Inferior parietal cortex (tissue), 1 donor: ENCODE measurements around the gene PTPN12.
A peak's percentile ranks its signal among the peaks of the same experiment; 100 is the strongest.
"Not testable (repeated sequence)": the region's sequence is repeated elsewhere in the genome, so short reads cannot be mapped to it uniquely, and the experiment has no call there.

Experiments
- DNase-seq: peaks from one replicate; pipeline ENCODE4 v3.0.0-alpha.2; 2016; ENCODE audit errors: extremely low spot score

Gene PTPN12

GRCh38 chr7:77538281-77539212 lies 1.5 kb downstream of the PTPN12 start:
- peak; percentile 53 for DNase-seq

DNA sequence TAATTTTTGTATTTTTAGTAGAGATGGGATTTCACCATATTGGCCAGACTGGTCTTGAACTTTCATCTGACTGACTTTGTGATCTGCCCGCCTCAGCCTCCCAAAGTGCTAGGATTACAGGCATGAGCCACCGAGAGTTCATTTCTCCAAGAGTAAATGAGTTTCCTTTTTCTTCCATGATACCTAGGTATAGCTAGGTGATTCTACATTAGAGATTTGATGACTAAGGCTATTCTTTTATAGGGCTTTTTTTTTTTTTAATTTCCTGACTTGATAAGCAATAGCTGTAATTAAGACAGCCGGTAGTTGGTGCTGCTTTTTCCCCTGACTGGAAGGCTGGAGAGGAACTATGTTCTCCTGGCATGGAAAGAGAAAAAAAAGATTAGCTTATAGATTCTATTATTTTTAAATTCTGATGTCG lies 3.3 kb downstream of the PTPN12 start:
- no peak for DNase-seq

DNA sequence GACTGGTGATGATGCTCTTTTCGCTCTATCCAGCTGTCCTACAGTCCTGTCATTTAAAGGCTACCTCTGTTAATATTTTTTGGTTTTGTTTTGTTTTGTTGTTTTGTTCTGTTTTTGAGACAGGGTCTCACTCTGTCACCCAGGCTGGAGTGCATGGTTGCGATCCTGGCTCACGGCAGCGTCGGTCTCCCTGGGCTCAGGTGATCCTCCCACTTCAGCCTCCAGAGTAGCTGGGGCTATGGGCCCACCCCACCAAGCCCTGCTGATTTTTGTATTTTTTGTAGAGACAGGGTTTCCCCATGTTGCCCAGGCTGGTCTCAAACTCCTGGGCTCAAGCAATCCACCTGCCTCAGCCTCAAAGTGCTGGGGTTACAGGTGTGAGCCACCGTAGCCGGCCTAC lies 3.9 kb downstream of the PTPN12 start:
- DNase-seq, result not testable (repeated sequence)

GRCh38 chr7:77542409-77542808 lies 5.3 kb downstream of the PTPN12 start:
- no peak for DNase-seq

DNA sequence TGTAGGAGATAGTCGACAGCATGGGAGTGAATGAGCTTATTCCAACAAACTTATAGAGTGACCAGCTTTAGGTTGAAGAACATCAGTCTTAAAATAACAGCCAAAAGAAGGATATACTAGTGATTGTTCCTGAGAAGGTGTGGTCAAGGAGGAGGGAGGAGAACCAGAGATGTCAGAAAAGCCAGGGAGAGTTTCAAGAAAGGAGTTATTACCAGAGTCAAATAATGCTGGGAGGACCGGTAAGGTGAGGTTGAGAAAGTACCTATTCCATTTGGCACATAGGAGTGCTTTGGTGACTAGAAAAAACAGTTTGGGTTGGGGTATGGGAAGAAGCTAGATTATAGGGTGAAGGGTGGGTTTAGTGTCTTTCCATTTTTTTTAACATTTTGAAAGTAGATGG lies 5.8 kb downstream of the PTPN12 start:
- DNase-seq, result no peak

- DNase-seq, result no peak
These were observed 6.8 kb downstream of the PTPN12 start for GRCh38 chr7:77543910-77544309.

GRCh38 chr7:77544518-77544917 lies 7.4 kb downstream of the PTPN12 start:
- no peak for DNase-seq

GRCh38 chr7:77548206-77548605 lies 11.1 kb downstream of the PTPN12 start:
- DNase-seq, result no peak

GRCh38 chr7:77549106-77549870 lies 12.2 kb downstream of the PTPN12 start:
- DNase-seq, result peak; percentile 60

- no peak for DNase-seq
These were observed 13.5 kb downstream of the PTPN12 start for GRCh38 chr7:77550586-77550985.

GRCh38 chr7:77553123-77553522 lies 16.0 kb downstream of the PTPN12 start:
- no peak for DNase-seq

- DNase-seq, result no peak
These were observed 21.3 kb downstream of the PTPN12 start for GRCh38 chr7:77558284-77558967.

GRCh38 chr7:77561352-77561751 lies 24.3 kb downstream of the PTPN12 start:
- no peak for DNase-seq

DNA sequence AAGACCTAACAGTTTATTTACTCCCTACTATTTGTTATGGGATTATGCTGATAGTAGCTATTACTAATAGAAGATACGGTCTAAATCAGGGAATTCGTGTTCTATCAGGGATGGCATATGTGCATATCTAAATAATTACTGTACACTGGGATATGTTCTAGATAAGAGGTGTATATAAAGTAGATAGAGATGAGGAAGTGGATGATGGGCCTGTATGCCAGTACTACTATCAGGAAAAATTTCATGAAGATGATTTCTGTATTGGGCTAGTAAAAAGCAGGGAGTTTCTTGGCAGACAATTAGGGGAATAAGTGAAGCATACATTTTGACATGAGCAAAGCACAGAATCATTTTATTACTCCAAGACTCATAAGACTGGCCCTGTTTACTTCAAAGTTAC lies 26.2 kb downstream of the PTPN12 start:
- no peak for DNase-seq

DNA sequence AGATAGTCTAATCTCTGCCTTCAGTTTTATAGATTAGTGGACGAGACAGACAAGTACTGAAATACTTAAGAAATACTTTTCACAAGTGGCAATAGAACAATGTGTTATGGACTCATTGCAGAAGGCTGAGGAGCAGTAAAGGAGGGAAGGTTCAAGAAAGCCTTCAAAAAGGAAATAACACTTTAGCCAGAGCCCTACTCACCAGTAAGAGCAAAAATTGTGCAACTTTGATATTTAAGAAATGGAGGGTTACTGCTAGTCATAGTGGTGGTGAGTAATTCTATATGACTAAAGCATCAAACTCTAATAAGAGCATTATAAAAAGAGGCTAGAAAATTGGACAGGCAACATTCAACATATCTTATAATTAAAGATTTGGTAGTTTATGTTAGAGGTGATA lies 28.8 kb downstream of the PTPN12 start:
- no peak for DNase-seq

- DNase-seq, result no peak
These were observed 29.3 kb downstream of the PTPN12 start for GRCh38 chr7:77566421-77566820.

GRCh38 chr7:77569514-77570232 lies 32.6 kb downstream of the PTPN12 start:
- no peak for DNase-seq

GRCh38 chr7:77570330-77571011 lies 33.4 kb downstream of the PTPN12 start:
- peak; percentile 47 for DNase-seq

DNA sequence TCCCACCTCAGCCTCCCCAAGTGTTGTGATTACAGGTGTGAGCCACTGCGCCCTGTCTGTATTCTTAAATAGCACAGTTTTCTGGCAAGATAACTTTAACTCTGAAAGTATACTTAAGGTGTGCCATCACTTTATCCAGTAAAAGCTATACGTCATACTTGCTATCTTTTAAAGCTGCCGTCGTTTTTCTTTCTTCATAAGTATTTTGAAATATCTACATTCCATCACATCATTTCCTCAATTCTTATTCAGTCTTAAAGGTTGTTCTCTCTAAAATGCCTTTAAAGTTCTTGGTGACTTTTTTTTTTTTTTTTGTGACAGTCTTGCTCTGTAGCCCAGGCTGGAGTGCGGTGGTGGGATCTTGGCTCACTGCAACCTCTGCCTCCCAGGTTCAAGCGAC lies 34.7 kb downstream of the PTPN12 start:
- DNase-seq, result no peak

DNA sequence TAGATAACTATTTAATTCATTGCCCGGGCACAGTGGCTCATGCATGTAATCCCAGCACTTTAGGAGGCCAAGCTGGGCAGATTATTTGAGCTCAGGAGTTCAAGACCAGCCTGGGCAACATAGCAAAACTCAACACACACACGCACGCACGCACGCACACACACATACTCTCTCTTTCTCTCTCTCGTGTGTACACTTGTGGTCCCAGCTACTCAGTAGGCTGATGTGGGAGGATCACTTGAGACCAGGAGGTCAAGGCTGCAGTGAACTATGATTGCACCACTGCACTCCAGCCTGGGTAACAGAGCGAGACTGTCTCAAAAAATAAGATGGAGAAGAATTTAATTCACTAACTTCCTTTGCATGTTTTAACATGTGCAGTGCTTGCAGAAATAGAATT lies 38.1 kb downstream of the PTPN12 start:
- DNase-seq, result no peak

DNA sequence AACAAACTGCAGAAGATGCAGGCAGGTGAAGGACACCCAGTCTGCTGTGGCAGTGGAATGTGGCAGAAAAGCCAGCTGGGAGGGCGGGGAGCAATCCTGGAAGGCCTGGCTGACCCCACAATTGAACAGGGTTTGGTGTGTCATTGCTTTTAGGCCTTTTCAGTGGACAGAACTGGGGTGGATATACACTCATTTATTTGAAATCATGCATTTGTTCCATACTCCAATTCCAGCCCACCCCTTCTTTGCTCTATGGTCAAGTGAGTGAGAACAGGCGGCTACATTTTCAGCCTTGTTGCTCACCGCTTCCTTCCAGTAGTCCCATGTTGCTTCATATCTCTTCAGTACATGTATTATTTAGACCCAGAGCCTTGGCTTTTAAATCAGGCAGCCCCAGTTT lies 39.8 kb downstream of the PTPN12 start:
- no peak for DNase-seq
